ENCODE data around the gene DENND5B. TPM values are rescaled to one million over a fixed set of nuclear protein-coding genes. Genes with fewer than 3 reads are reported as not detected.
A peak's percentile ranks its signal among the peaks of the same experiment; 100 is the strongest.
"Not testable (repeated sequence)": the region's sequence is repeated elsewhere in the genome, so short reads cannot be mapped to it uniquely, and the experiment has no call there.

The DENND5B gene
- total RNA-seq, 1 experiment from 2014 or later = 20.8 TPM

- not testable (repeated sequence) for H3K27me3 ChIP-seq; H3K4me3 ChIP-seq; H3K36me3 ChIP-seq; H3K4me1 ChIP-seq; H3K27ac ChIP-seq; H3K9me3 ChIP-seq (replicated peaks)
- DNase-seq = peak; percentile 64 to 89
Observed at GRCh38 chr12:31403099-31403607, 187.8 kb downstream of the DENND5B start.

- H3K27ac ChIP-seq = no peak overlapping the region
- no peak for DNase-seq
- peaks cover 4% of the 10 kb centered on the region; the same call in 1 of the 2 replicates for H3K36me3 ChIP-seq
- H3K4me3 ChIP-seq = no peak overlapping the region
- no peaks in the 10 kb centered on the region for H3K27me3 ChIP-seq
- no peaks in the 10 kb centered on the region for H3K9me3 ChIP-seq (replicated peaks)
- H3K4me1 ChIP-seq = 0 out of 2 replicates have a peak, but pooled peaks cover 5% of the 10 kb centered on the region
Observed at GRCh38 chr12:31393004-31393550, 197.9 kb downstream of the DENND5B start.

- 0 out of 2 replicates have a peak, but pooled peaks cover 5% of the 10 kb centered on the region for H3K4me1 ChIP-seq
- peaks cover 4% of the 10 kb centered on the region; the same call in 1 of the 2 replicates for H3K36me3 ChIP-seq
- H3K27me3 ChIP-seq = no peaks in the 10 kb centered on the region
- no peak overlapping the region for H3K27ac ChIP-seq
- no peak for DNase-seq
- no peak overlapping the region for H3K4me3 ChIP-seq
- H3K9me3 ChIP-seq (replicated peaks) = no peaks in the 10 kb centered on the region
Observed at GRCh38 chr12:31390991-31391390, 199.9 kb downstream of the DENND5B start.

- no peaks in the 10 kb centered on the region for H3K4me1 ChIP-seq
- no peaks in the 10 kb centered on the region for H3K9me3 ChIP-seq (replicated peaks)
- H3K27ac ChIP-seq = no peak overlapping the region
- no peak for DNase-seq
- H3K4me3 ChIP-seq = no peak overlapping the region
- H3K27me3 ChIP-seq = no peaks in the 10 kb centered on the region
- H3K36me3 ChIP-seq = no peaks in the 10 kb centered on the region; the same call in 1 of the 2 replicates
Observed at GRCh38 chr12:31388713-31389112, 202.2 kb downstream of the DENND5B start.

- Histone ChIP-seq H3K9me3 (replicated peaks) (no peaks in the 10 kb centered on the region), H3K4me3 (no peak overlapping the region), H3K36me3 (no peaks in the 10 kb centered on the region; the same call in 1 of the 2 replicates), H3K27me3 (no peaks in the 10 kb centered on the region), H3K27ac (no peak overlapping the region), H3K4me1 (no peaks in the 10 kb centered on the region)
- no peak for DNase-seq
Observed at GRCh38 chr12:31387466-31387865, 203.5 kb downstream of the DENND5B start.

- DNase-seq = no peak
- Histone ChIP-seq H3K27me3 (no peaks in the 10 kb centered on the region), H3K27ac (no peak overlapping the region), H3K36me3 (no peaks in the 10 kb centered on the region; the same call in 1 of the 2 replicates), H3K9me3 (replicated peaks) (no peaks in the 10 kb centered on the region), H3K4me1 (no peaks in the 10 kb centered on the region), H3K4me3 (no peak overlapping the region)
Observed at GRCh38 chr12:31387011-31387410, 203.9 kb downstream of the DENND5B start.

GRCh38 chr12:31386364-31386777 is 204.6 kb downstream of the DENND5B start:
- Histone ChIP-seq H3K4me1 (no peaks in the 10 kb centered on the region), H3K36me3 (no peaks in the 10 kb centered on the region; the same call in 1 of the 2 replicates), H3K9me3 (replicated peaks) (no peaks in the 10 kb centered on the region), H3K4me3 (no peak overlapping the region), H3K27me3 (no peaks in the 10 kb centered on the region), H3K27ac (no peak overlapping the region)
- DNase-seq = no peak

- not testable (repeated sequence) for H3K4me3 ChIP-seq; H3K27ac ChIP-seq; H3K36me3 ChIP-seq; H3K9me3 ChIP-seq (replicated peaks); DNase-seq; H3K27me3 ChIP-seq; H3K4me1 ChIP-seq
Observed at GRCh38 chr12:31377210-31377609, 213.7 kb downstream of the DENND5B start.

GRCh38 chr12:31375422-31375821 is 215.5 kb downstream of the DENND5B start:
- not testable (repeated sequence) for DNase-seq; H3K9me3 ChIP-seq (replicated peaks); H3K4me1 ChIP-seq

GRCh38 chr12:31371256-31371620 is 219.7 kb downstream of the DENND5B start:
- Histone ChIP-seq H3K4me1 (no peaks in the 10 kb centered on the region; the same call in 1 of the 2 replicates), H3K27me3 (no peaks in the 10 kb centered on the region), H3K27ac (no peak overlapping the region), H3K4me3 (no peak overlapping the region), H3K36me3 (no peaks in the 10 kb centered on the region), H3K9me3 (replicated peaks) (no peaks in the 10 kb centered on the region)
- DNase-seq = no peak

More at GRCh38 chr12:31375422-31375821, 215.5 kb downstream of the DENND5B start:
- H3K4me3 ChIP-seq, H3K27me3 ChIP-seq, H3K27ac ChIP-seq, H3K36me3 ChIP-seq: not testable (repeated sequence)

- Histone ChIP-seq H3K27ac (peak overlapping the region; percentile 56), H3K36me3 (no peaks in the 10 kb centered on the region), H3K4me3 (peak overlapping the region; percentile 53), H3K9me3 (replicated peaks) (no peaks in the 10 kb centered on the region), H3K4me1 (no peaks in the 10 kb centered on the region; the same call in 1 of the 2 replicates), H3K27me3 (no peaks in the 10 kb centered on the region)
- DNase-seq = peak in 1 of 2 experiments; percentile 27
Observed at GRCh38 chr12:31370531-31371255, 220.2 kb downstream of the DENND5B start.

GRCh38 chr12:31369712-31370521 is 221.0 kb downstream of the DENND5B start:
- Histone ChIP-seq H3K36me3 (no peaks in the 10 kb centered on the region), H3K27ac (peak overlapping the region; percentile 56), H3K4me3 (peak overlapping the region; percentile 53), H3K4me1 (no peaks in the 10 kb centered on the region; the same call in 1 of the 2 replicates), H3K9me3 (replicated peaks) (no peaks in the 10 kb centered on the region), H3K27me3 (no peaks in the 10 kb centered on the region)
- DNase-seq = peak; percentile 49 to 66

- H3K27me3 ChIP-seq = no peaks in the 10 kb centered on the region
- H3K4me3 ChIP-seq = peak overlapping the region; percentile 53
- H3K27ac ChIP-seq = no peak overlapping the region
- no peaks in the 10 kb centered on the region for H3K9me3 ChIP-seq (replicated peaks)
- no peaks in the 10 kb centered on the region for H3K36me3 ChIP-seq
- peak; percentile 53 to 62 for DNase-seq
- no peaks in the 10 kb centered on the region; the same call in 1 of the 2 replicates for H3K4me1 ChIP-seq
Observed at GRCh38 chr12:31368666-31369361, 222.1 kb downstream of the DENND5B start.

- Histone ChIP-seq H3K4me1 (no peaks in the 10 kb centered on the region; the same call in 1 of the 2 replicates), H3K9me3 (replicated peaks) (no peaks in the 10 kb centered on the region), H3K27me3 (no peaks in the 10 kb centered on the region), H3K4me3 (no peak overlapping the region), H3K36me3 (no peaks in the 10 kb centered on the region), H3K27ac (no peak overlapping the region)
- DNase-seq = no peak
Observed at GRCh38 chr12:31366104-31366621, 224.8 kb downstream of the DENND5B start.

All from SJCRH30 (cell line).